Stimulated activated CD4-positive, alpha-beta T cell treated with anti-CD3 and anti-CD28 coated beads, Interleukin-15, amount 100 ng/mL, for 24 hours (primary cell): ENCODE results near the gene GRIN2D.
"Not testable (repeated sequence)": the region's sequence is repeated elsewhere in the genome, so short reads cannot be mapped to it uniquely, and the experiment has no call there.

Experiments used
- DNase-seq: peaks from one replicate; pipeline ENCODE4 v3.0.0-alpha.2; 2020

Gene GRIN2D

DNA sequence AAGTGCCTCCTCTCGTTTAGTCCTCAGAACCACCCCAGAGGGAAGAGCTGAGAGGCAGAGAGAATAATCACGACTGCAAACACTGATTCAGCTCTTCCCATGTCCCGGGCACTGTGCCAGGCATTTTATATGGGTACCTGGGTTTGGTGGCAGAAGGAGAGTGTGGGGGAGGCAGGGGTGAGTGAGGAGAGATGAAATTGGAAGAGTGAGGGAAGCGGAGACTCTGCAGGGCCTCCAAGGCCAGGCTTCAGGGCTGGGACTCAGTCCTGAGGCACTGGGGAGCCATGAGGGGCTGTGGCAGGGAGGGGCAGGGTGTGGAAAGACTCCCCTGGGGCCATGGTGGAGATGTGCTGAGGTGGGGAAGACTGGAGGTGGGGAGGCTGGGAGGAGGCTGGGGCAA, 20.6 kb upstream of the GRIN2D start:
- DNase-seq, result no peak

DNA sequence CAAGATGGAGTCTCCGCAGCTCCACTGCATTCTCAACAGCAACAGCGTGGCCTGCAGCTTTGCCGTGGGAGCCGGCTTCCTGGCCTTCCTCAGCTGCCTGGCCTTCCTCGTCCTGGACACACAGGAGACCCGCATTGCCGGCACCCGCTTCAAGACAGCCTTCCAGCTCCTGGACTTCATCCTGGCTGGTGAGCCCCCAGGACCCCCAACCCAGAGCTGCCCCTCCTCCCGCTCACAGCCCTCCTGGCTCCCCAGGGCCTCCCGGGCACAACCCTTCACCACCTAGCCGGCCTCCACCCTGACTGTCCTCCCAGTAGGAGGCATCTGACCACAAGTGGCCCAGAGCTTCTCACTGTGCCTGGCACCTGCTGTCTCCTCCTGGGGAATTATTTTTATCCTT, 19.9 kb upstream of the GRIN2D start:
- no peak for DNase-seq

DNA sequence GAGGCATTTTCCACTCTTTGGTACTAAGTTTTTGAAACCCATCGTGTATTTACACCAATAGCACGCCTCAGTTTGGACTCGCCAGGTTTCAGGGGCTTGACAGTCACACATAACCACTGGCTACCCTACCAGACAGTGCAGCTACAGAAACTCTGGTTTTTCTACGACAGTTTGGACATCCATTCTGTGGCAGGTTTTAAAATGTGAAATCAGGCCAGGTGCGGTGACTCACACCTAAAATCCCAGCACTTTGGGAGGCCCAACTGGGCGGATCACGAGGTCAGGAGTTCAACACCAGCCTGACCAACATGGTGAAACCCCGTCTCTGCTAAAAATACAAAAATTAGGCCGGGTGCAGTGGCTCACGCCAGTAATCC, 15.3 kb upstream of the GRIN2D start:
- no peak for DNase-seq

DNA sequence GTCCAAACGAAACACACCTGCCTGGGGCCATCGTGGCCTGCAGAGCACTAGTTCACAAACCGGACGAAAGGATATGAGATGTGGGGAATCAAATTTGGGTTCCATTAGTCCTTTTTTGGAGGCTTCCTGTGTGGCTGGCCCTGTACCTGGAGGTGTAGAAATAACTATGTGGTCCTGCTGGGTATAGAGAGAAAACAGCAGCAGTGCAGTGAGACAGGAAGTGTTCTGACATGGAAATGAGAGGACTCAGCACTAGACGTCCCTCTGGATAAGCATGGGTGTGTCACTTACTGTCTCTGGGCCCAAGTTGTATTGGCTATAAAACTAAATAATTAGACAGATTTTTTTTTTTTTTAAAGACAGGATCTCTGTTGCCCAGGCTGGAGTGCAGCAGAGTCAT, 14.4 kb upstream of the GRIN2D start:
- DNase-seq, result no peak

DNA sequence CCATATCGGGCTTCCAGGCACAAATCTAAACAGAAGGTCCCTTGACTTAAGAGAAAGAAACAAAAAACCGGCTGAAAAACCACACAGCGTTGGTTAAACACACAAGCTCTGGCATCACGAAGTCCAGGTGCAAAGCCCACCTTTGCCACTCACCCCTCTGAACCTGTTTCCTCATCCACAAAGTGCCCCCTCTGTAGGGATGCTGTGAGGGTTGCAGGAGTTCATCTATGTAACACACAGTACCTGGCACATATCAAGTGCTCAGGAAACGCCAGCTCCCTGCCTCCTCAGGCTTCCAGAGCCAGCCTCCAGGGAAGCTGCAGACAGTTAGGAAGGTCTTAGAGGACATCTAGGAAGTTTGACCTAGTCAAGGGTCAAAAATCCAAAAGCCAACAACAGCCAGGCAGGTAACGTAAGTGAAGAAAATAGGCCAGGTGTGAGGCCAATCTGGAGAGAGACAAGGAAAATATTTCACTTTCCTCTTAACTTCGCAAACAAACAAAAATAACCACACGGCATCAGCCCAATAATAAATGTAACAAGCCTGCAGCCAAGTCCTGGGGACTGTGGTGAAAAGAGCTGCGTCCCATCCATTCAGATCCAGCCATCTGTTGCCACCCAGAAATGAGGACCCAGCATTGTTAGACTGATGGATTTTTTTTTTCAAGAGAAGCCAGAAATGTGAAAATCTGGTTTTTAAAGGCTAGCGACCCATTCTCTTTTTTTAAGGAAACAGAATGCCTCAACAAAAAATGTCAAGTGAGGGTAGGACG, 12.1 kb upstream of the GRIN2D start:
- DNase-seq, result no peak

DNA sequence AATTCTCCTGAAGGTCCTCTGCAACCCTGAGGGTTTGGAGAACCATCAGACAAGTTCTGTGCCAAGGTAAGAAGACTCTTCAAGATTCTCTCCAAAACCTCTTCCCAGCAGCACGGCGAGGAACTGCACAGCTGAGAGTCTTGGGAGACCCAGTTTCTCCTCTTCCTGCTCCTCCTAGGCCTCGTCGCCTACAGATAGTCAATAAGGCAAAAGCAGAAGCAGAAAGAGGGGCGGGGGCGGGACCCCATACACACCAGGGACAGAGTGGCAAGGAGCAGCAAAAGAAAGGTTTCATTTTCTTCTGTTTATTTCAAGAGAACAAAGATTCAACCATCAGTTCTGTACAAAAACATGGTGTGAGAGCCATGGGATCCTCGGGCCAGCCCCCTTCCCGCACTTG, 11.2 kb upstream of the GRIN2D start:
- no peak for DNase-seq

DNA sequence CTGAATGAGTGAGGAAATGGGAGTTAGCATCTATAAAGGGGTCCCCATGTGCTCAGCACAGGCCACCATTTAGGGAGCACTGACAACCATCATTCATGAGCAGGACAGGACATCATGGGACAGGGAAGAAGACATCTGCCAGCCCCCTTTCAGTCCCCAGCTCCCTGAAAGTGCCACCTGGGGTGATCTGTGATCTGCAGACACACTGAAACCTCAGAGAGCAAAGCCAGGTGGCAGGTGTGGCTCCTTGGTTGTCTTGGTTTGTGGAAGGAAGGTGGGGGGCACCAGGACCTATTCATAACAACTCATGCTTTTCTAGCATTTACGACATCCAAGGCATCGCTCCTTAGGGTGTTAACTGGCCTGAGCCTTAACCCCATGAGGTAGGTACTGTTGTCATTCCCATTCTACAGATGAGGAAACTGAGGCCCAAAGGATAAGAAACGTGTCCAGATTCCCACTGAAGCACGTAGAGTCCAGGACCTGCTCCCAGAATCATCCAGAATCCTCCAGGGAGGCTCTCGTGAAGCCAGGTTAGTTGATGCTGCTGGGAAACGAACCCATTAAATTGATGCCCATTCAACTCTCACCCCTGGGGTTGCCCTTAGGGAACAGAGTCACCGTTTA, 7.9 kb upstream of the GRIN2D start:
- no peak for DNase-seq

DNA sequence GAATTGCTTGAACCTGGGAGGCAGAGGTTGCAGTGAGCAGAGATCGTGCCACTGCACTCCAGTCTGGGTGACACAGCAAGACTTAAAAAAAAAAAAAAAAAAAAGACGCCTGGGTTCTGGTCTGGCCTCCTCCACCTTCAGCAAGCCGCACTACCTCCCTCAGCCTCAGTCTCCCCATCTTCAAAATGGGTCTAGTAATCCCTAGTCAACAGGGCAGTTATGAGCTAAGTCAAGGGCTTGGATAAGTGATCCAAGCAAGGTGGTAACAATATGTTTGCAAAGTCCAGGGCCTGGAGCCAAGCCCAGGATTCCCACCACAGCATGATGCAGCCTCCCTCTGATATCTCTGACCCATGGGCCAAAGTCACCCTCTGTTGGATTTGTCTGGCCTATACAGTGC, 6.5 kb upstream of the GRIN2D start:
- DNase-seq, result no peak

DNA sequence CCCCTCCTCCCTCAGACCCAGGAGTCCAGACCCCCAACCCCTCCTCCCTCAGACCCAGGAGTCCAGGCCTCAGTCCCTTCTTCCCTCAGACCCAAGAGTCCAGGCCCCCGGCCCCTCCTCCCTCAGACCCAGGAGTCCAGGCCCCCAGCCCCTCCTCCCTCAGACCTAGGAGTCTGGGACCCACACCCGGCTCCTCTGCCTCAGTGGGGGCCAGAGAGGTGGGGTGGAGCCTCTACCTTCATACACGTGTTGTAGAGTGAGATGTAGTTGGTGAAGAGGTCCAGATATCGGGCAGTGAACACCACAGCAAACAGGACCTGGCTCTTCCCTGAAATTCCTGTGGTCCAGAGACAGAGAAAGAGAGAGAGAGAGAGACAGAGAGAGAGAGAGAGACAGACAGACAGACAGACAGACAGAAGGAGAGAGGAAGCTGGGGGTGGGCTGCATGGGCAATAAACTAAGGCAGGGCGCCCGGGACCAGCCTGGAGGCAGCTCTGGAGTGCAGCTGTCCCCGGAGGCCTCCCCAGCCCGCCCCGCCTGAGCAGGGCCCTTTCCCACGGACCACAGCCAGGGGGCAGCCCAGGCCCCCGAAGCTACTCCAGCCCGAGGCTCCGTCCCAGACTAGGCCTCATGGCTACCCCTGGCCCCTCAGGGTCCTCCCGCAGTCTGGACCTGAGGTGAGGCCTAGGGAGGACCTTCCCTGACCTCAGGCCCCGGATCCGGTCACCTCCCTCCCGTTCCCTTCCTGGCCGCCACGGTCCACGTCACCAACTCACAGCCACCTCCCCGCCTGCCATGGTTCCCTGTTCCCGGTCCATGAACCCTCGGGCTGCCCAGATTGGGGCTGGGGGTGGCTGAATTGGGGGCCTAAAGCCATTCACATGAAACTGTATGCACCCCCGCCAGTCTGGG, 3.0 kb upstream of the GRIN2D start:
- DNase-seq, result peak; percentile 75

DNA sequence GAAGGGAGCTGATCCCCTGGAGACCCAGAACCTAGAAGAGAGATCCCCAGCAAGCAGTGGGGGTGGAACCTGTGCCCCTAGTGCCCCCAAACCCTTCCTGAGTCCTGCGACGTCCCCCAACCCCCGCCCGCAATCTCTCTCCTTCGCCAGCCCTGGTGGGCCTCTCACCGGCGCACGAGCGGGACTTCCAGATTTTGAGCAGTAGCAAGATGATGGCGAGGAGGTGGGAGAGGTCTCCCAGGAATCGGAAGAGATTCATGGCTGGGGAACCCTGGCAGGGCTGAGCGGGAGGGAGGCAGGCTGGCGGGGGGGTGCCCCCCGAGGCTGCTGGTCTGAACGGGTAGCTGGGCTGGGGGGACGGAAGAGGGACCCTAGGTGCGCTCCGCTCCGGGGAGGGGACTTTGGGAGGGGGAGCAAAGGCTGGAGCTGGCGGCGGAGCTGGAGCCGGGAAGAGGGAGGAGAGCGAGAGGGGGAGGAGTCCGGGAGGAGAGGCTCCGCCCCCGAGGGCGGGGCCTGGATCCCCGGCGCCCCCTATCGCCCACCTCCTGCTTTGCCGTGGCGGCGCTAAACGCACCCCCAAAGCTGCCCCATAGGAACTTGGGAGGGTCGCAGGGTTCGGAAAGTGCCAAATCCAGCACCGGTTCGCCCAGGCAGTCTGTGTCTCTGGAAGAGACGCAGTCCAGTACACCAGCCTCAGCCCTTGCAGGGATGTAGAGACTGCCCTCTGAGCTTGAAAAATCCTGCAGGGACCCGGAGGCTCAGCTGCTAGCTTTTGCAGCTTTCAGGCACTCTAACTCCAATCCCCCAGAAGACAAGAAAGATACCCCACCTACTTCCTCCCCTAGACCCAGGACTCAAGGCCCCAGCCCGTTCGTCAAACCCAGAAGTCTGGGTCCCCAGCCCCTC, 2.1 kb upstream of the GRIN2D start, which contains the start of gene KDELR1:
Gene KDELR1 (minus strand): TSS at position 452 of the 906 bp plus-strand sequence. CDS start 193 bp downstream, at position 259.
- peak; percentile 73 for DNase-seq

DNA sequence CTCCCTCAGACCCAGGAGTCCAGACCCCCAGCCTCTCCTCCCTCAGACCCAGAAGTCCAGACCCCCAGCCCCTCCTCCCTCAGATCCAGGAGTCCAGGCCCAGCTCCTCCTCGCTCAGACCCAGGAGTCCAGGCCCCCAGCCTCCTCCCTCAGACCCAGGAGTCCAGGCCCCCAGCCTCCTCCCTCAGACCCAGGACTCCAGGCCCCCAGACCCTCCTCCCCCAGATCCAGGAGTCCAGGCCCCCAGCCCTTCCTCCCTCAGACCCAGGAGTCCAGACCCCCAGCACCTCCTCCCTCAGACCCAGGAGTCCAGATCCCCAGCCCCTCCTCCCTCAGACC, 1.5 kb upstream of the GRIN2D start:
- DNase-seq, result not testable (repeated sequence)

DNA sequence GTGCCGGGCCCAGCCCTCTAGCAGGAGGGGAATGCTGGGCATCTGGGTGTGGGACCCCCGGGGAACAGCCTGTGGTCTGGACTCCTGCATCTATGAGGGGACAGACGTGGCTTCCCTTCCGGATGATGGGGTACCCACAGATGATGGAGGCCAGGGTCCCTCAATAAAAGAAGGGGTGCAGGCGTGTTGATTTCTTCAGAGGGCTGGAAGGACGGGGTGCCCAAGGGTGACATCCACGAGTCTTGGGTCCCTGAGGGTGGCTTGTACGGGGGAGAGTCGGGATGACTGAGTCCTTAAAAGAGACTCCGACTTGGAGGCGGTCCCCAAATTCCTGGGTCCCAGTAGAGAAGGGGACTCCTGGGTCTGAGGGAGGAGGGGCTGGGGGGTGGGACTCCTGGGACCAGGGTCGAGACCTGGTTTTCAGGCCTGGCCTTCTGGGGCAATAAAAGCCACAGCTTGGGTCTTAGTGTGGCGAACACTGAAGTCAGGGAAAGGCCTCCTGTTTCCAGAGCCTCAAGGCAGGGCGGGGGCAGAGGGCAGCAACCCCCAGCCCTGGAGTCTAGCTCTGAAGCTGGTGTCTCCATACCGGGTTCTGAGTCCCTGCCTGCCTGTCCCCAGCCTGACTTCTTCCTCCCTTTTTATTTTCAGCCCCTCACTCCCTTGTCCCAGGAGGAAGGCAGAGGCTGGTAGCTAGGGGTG, 459 bp upstream of the GRIN2D start:
- DNase-seq, result no peak

- no peak for DNase-seq
These were observed 1.1 kb downstream of the GRIN2D start for GRCh38 chr19:48394331-48395169.

DNA sequence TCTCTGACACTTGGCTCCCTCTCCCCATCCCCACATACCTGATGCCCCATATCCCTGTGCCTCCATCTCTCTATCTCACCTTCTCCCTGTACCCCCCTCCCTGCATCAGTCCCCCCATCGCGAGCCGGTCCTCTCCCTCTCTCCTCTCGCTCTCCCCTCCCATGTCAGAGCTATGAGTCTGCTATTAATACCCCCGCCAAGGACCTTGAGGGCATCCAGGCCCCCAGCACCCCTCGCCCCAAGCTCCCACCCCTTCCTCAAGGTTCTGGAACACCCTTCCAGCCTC, 1.6 kb downstream of the GRIN2D start:
- DNase-seq, result no peak

- DNase-seq, result no peak
These were observed 2.0 kb downstream of the GRIN2D start for GRCh38 chr19:48395499-48395898.

GRCh38 chr19:48396016-48396823, 2.8 kb downstream of the GRIN2D start:
- no peak for DNase-seq

DNA sequence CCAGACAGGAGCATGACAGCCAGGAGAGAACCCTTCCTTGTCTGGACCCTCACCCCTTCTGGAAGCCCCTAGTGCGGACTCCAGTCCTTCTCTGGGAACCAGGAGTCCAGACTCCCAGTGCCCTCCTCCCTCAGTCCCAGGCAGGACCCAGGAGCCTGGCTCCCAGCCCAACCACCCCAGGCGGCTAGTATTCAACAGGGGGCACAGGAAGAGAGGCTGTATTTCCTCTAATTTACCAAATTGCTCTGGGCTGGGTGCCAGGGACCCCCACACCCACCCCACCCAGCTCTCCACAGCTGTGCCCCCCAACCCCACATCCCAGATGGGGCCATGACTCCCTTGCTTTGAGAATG, 3.3 kb downstream of the GRIN2D start:
- no peak for DNase-seq

GRCh38 chr19:48397263-48398101, 4.0 kb downstream of the GRIN2D start:
- DNase-seq, result no peak

- peak; percentile 29 for DNase-seq
These were observed 4.6 kb downstream of the GRIN2D start for GRCh38 chr19:48398102-48398374.
